Measurements from ENCODE around the gene KCNIP4. TPM values are rescaled to one million over a fixed set of nuclear protein-coding genes. Genes with fewer than 3 reads are reported as not detected.

The KCNIP4 gene
- total and polyA plus RNA-seq, 2 of the 8 experiments (the other 6 are each of a cell fraction or from before 2014, with no cell fraction given) = 0.06 TPM; not detected in 1

GRCh38 chr4:20881658-20882057, 1066.9 kb downstream of the KCNIP4 start:
- Histone ChIP-seq H3K14ac (ENCODE audit: insufficient read length) (no peak overlapping the region), H4K20me1 (replicated peaks in 1 of 2; ENCODE audit: control insufficient read depth in 1 of 2, insufficient read depth in 2 of 2, low read length in 2 of 2) (no peaks in the 10 kb centered on the region), H4K5ac (ENCODE audit: insufficient read length, low read depth, low read length) (no peak overlapping the region), H3K23ac (ENCODE audit: insufficient read length) (no peak overlapping the region), H2BK20ac (ENCODE audit: low read length) (no peak overlapping the region), H2AK5ac (ENCODE audit: low read depth, low read length) (no peak overlapping the region), H2BK5ac (ENCODE audit: low read depth, low read length) (no peak overlapping the region), H3K4me2 (ENCODE audit: insufficient read depth in 1 of 2, low read depth in 2 of 2, low read length in 2 of 2) (no peak overlapping the region), H3K4me1 (replicated peaks in 1 of 4; ENCODE audit: control insufficient read depth in 3 of 4, insufficient read depth in 4 of 4, low read length in 3 of 4) (no peaks in the 10 kb centered on the region), H3K4me3 (ENCODE audit: extremely low read depth in 1 of 4, insufficient read depth in 2 of 4, low read depth in 3 of 4, low read length in 4 of 4) (no peak overlapping the region), H3K23me2 (ENCODE audit: low read depth, low read length) (no peaks in the 10 kb centered on the region), H3K9ac (replicated peaks in 1 of 4; ENCODE audit: extremely low read depth in 1 of 4, low read depth in 3 of 4, low read length in 3 of 4) (no peak overlapping the region), H2AFZ (ENCODE audit: low read length) (no peak overlapping the region), H3K18ac (ENCODE audit: extremely low read depth, low read length) (no peak overlapping the region), H3K79me2 (ENCODE audit: control insufficient read depth in 1 of 2, insufficient read depth in 2 of 2, low read length in 2 of 2) (no peaks in the 10 kb centered on the region), H3K36me3 (ENCODE audit: control insufficient read depth in 2 of 4, insufficient read depth in 4 of 4, low read length in 3 of 4) (no peaks in the 10 kb centered on the region), H3K4ac (replicated peaks; ENCODE audit: insufficient read length, low read depth, low read length) (no peak overlapping the region), H4K91ac (replicated peaks; ENCODE audit: insufficient read length, low read length) (no peak overlapping the region), H3K9me3 (ENCODE audit: insufficient read depth in 2 of 2, low read depth in 1 of 2, low read length in 1 of 2) (no peaks in the 10 kb centered on the region), H2BK120ac (replicated peaks; ENCODE audit: low read depth, low read length) (no peak overlapping the region), H4K8ac (ENCODE audit: extremely low read depth, insufficient read depth, low read length) (no peak overlapping the region), H3K56ac (replicated peaks; ENCODE audit: insufficient read length, low read depth, low read length) (no peak overlapping the region), H2BK15ac (ENCODE audit: low read length) (no peak overlapping the region), H3K27ac (ENCODE audit: low read depth, low read length) (no peak overlapping the region), H3K79me1 (ENCODE audit: low read depth, low read length) (no peaks in the 10 kb centered on the region), H3K27me3 (replicated peaks in 1 of 4; ENCODE audit: control insufficient read depth in 3 of 4, extremely low read depth in 1 of 4, insufficient read depth in 3 of 4, low read length in 3 of 4) (no peaks in the 10 kb centered on the region), H2BK12ac (ENCODE audit: low read depth, low read length) (no peak overlapping the region)
- ChIA-PET CTCF (ENCODE audit: partially characterized antibody) (no interaction called here), POLR2A (ENCODE audit: partially characterized antibody) (no interaction called here)
- 88% methylated on average over 2 of the region's 2 CpGs; no CpG with 5 or more reads in 1 of the 2 experiments for WGBS, 2 experiments (ENCODE audit: extremely low coverage in 1 of 2, insufficient coverage in 1 of 2, insufficient read length in 1 of 2, insufficient replicate concordance in 2 of 2, low coverage in 1 of 2, low lambda C conversion rate in 2 of 2, missing lambda C conversion rate in 1 of 2)
- no peak for TF ChIP-seq MAFK (IDR thresholded peaks at IDR 0.05; ENCODE audit: low read depth, low read length)
- TF ChIP-seq USF2 (IDR thresholded peaks at IDR 0.05; ENCODE audit: low read length) = no peak
- no peak for TF ChIP-seq ZNF274 (IDR thresholded peaks at IDR 0.05; ENCODE audit: borderline replicate concordance, extremely low read depth, low read length)
- FAIRE-seq = no peak
- no peak for DNase-seq (ENCODE audit: low read depth in 1 of 2, low spot score in 2 of 2)

Data from H1 (cell line).